ENCODE measurements around the gene HMGCLL1.

GRCh38 chr6:55574556-55574955, 4.4 kb downstream of the HMGCLL1 start:
- no peak for TF ChIP-seq POLR2A (IDR thresholded peaks at IDR 0.05)
- TF ChIP-seq, protein P1, sequence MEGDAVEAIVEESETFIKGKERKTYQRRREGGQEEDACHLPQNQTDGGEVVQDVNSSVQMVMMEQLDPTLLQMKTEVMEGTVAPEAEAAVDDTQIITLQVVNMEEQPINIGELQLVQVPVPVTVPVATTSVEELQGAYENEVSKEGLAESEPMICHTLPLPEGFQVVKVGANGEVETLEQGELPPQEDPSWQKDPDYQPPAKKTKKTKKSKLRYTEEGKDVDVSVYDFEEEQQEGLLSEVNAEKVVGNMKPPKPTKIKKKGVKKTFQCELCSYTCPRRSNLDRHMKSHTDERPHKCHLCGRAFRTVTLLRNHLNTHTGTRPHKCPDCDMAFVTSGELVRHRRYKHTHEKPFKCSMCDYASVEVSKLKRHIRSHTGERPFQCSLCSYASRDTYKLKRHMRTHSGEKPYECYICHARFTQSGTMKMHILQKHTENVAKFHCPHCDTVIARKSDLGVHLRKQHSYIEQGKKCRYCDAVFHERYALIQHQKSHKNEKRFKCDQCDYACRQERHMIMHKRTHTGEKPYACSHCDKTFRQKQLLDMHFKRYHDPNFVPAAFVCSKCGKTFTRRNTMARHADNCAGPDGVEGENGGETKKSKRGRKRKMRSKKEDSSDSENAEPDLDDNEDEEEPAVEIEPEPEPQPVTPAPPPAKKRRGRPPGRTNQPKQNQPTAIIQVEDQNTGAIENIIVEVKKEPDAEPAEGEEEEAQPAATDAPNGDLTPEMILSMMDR (IDR thresholded peaks at IDR 0.05) = no peak
- no peak for TF ChIP-seq POLR2AphosphoS5 (IDR thresholded peaks at IDR 0.05)
- no peak for TF ChIP-seq EP300 (IDR thresholded peaks at IDR 0.05)

Measured in stomach (tissue), 4 donors.